Amniotic epithelial cell (primary cell): ENCODE results near the gene KLRG1.
A peak's percentile ranks its signal among the peaks of the same experiment; 100 is the strongest.

Experiments used
- DNase-seq: peaks from one replicate; pipeline ENCODE4 v3.0.0-alpha.2; 2010; ENCODE audit warnings: low read depth

The KLRG1 gene

GRCh38 chr12:8989413-8989812 is at the start of gene KLRG1:
Gene KLRG1, plus strand, starts transcription at chr12:8989546. Its CDS starts 90 bp downstream, at chr12:8989636.
- DNase-seq: no peak

- peak; percentile 7 for DNase-seq
These were observed 47.5 kb upstream of the KLRG1 start for GRCh38 chr12:8941691-8942478.

GRCh38 chr12:8943565-8944186 is 45.7 kb upstream of the KLRG1 start:
- no peak for DNase-seq

- DNase-seq: no peak
These were observed 42.6 kb upstream of the KLRG1 start for GRCh38 chr12:8946733-8947132.

- no peak for DNase-seq
These were observed 41.6 kb upstream of the KLRG1 start for GRCh38 chr12:8947737-8948136.

- DNase-seq: peak; percentile 74
These were observed 40.5 kb upstream of the KLRG1 start for GRCh38 chr12:8948701-8949341.

- peak; percentile 94 for DNase-seq
These were observed 39.8 kb upstream of the KLRG1 start, which contains the start of gene M6PR for GRCh38 chr12:8949342-8950220. Gene M6PR, minus strand, starts transcription at chr12:8949645. Its CDS starts 3,241 bp downstream, at chr12:8946404.

GRCh38 chr12:8950221-8950527 is 39.2 kb upstream of the KLRG1 start:
- DNase-seq: no peak

- DNase-seq: no peak
These were observed 38.5 kb upstream of the KLRG1 start for GRCh38 chr12:8950702-8951478.

GRCh38 chr12:8951744-8952143 is 37.6 kb upstream of the KLRG1 start:
- no peak for DNase-seq

- DNase-seq: no peak
These were observed 35.5 kb upstream of the KLRG1 start for GRCh38 chr12:8953773-8954402.

GRCh38 chr12:8956073-8956472 is 33.3 kb upstream of the KLRG1 start:
- no peak for DNase-seq

GRCh38 chr12:8956772-8957171 is 32.6 kb upstream of the KLRG1 start:
- DNase-seq: no peak

GRCh38 chr12:8957561-8957960 is 31.8 kb upstream of the KLRG1 start:
- DNase-seq: no peak

GRCh38 chr12:8958066-8958465 is 31.3 kb upstream of the KLRG1 start:
- DNase-seq: no peak

GRCh38 chr12:8960176-8960575 is 29.2 kb upstream of the KLRG1 start:
- no peak for DNase-seq

- no peak for DNase-seq
These were observed 20.6 kb upstream of the KLRG1 start for GRCh38 chr12:8968761-8969160.

- no peak for DNase-seq
These were observed 19.4 kb upstream of the KLRG1 start for GRCh38 chr12:8969861-8970411.

- DNase-seq: no peak
These were observed 18.9 kb upstream of the KLRG1 start for GRCh38 chr12:8970432-8970831.

- no peak for DNase-seq
These were observed 9.2 kb upstream of the KLRG1 start for GRCh38 chr12:8980137-8980536.
